Measurements from ENCODE around the gene LRRC32. TPM values are rescaled to one million over a fixed set of nuclear protein-coding genes. Genes with fewer than 3 reads are reported as not detected.

Gene LRRC32
- total and polyA plus RNA-seq, 10 of the 15 experiments (the other 5 are each of a cell fraction or from before 2014, with no cell fraction given), result 0.56 to 20.8 (median 7.4) TPM

GRCh38 chr11:76668362-76669155 lies 2.0 kb downstream of the LRRC32 start:
- no peak for ATAC-seq
- H3K4me3 ChIP-seq, result no peak overlapping the region
- peaks cover 69% of the 10 kb centered on the region for H3K4me1 ChIP-seq (ENCODE audit: control insufficient read depth, insufficient read depth, low read length)
- no peak overlapping the region for H3K9ac ChIP-seq (ENCODE audit: control insufficient read depth, insufficient read depth, low read length)
- no peak for DNase-seq (ENCODE audit: low read depth, low spot score)
- H3K27me3 ChIP-seq (replicated peaks in 1 of 2; ENCODE audit: control insufficient read depth in 2 of 2, insufficient read depth in 2 of 2, low read length in 1 of 2), result peaks cover 1 to 8% of the 10 kb centered on the region in 2 experiments; a peak in 2 of 4 replicates
- no peaks in the 10 kb centered on the region for H3K79me2 ChIP-seq (ENCODE audit: control insufficient read depth, insufficient read depth, low read length)
- no peak overlapping the region for H2AFZ ChIP-seq (ENCODE audit: control insufficient read depth, low read depth, low read length)
- peak overlapping the region; percentile 39 for H3K4me2 ChIP-seq (ENCODE audit: control insufficient read depth, insufficient read depth)
- ChIA-PET SMC1A (ENCODE audit: uncharacterized antibody, unreplicated experiment) (interaction anchor here (0.9 to 4.8 kb wide), 4 partner anchors 8 to 69 kb away, joined by 3 to 21 read pairs (median 6); no protein-coding TSS in a partner anchor), POLR2A (interaction anchor here (0.7 to 7.5 kb wide), 3 partner anchors 31 to 39 kb away, joined by 4 to 33 read pairs (median 6); no protein-coding TSS in a partner anchor), CTCF (interaction anchor here (4.1 to 17.2 kb wide), 3 partner anchors 38 to 68 kb away, joined by 13 to 273 read pairs (median 70); no protein-coding TSS in a partner anchor), RAD21 (ENCODE audit: unreplicated experiment) (interaction anchor here (1.3 to 14.5 kb wide), 3 partner anchors 8 to 70 kb away, joined by 3 to 187 read pairs (median 145); no protein-coding TSS in a partner anchor)
- no peak overlapping the region for H3K27ac ChIP-seq (ENCODE audit: control insufficient read depth, insufficient read depth)
- no peak for FAIRE-seq
- H4K20me1 ChIP-seq (ENCODE audit: control insufficient read depth, insufficient read depth), result no peaks in the 10 kb centered on the region
- TSS peak; percentile 62 for BruUV-seq (replicated peaks)
- H3K36me3 ChIP-seq (ENCODE audit: control insufficient read depth in 2 of 2, insufficient read depth in 2 of 2, low read length in 1 of 2), result no peaks in the 10 kb centered on the region
- in situ Hi-C loops (cut with MboI), result no loop called here
- no peaks in the 10 kb centered on the region for H3K9me3 ChIP-seq (replicated peaks; ENCODE audit: control insufficient read depth, insufficient read depth, low read length)
- intact Hi-C loops (cut with micrococcal nuclease; ENCODE audit: unreplicated experiment), result no loop called here
- 50% methylated on average over 3 of the region's 3 CpGs for WGBS (ENCODE audit: insufficient coverage, insufficient replicate concordance, low lambda C conversion rate, missing lambda C conversion rate)
- TF ChIP-seq E4F1 (IDR thresholded peaks at IDR 0.05; ENCODE audit: borderline replicate concordance, partially characterized antibody), result no peak
- TF ChIP-seq SMC3 (IDR thresholded peaks at IDR 0.05; ENCODE audit: borderline replicate concordance, low read length), result no peak
- no peak for TF ChIP-seq KDM1A (IDR thresholded peaks at IDR 0.05; ENCODE audit: borderline replicate concordance)
- TF ChIP-seq SPI1 (IDR thresholded peaks at IDR 0.05; ENCODE audit: borderline replicate concordance, insufficient read depth, low read depth, low read length), result no peak
- TF ChIP-seq CBX3 (IDR thresholded peaks at IDR 0.05; ENCODE audit: borderline replicate concordance, low read depth), result no peak
- TF ChIP-seq, protein P1, sequence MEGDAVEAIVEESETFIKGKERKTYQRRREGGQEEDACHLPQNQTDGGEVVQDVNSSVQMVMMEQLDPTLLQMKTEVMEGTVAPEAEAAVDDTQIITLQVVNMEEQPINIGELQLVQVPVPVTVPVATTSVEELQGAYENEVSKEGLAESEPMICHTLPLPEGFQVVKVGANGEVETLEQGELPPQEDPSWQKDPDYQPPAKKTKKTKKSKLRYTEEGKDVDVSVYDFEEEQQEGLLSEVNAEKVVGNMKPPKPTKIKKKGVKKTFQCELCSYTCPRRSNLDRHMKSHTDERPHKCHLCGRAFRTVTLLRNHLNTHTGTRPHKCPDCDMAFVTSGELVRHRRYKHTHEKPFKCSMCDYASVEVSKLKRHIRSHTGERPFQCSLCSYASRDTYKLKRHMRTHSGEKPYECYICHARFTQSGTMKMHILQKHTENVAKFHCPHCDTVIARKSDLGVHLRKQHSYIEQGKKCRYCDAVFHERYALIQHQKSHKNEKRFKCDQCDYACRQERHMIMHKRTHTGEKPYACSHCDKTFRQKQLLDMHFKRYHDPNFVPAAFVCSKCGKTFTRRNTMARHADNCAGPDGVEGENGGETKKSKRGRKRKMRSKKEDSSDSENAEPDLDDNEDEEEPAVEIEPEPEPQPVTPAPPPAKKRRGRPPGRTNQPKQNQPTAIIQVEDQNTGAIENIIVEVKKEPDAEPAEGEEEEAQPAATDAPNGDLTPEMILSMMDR (IDR thresholded peaks at IDR 0.05 in 2 of 3, conservative IDR thresholded peaks at IDR 0.05 in 1 of 3; ENCODE audit: control insufficient read depth in 2 of 3, extremely low read depth in 1 of 3, insufficient read depth in 1 of 3, low read depth in 3 of 3, low read length in 3 of 3), result no peak
- TF ChIP-seq, protein P2, sequence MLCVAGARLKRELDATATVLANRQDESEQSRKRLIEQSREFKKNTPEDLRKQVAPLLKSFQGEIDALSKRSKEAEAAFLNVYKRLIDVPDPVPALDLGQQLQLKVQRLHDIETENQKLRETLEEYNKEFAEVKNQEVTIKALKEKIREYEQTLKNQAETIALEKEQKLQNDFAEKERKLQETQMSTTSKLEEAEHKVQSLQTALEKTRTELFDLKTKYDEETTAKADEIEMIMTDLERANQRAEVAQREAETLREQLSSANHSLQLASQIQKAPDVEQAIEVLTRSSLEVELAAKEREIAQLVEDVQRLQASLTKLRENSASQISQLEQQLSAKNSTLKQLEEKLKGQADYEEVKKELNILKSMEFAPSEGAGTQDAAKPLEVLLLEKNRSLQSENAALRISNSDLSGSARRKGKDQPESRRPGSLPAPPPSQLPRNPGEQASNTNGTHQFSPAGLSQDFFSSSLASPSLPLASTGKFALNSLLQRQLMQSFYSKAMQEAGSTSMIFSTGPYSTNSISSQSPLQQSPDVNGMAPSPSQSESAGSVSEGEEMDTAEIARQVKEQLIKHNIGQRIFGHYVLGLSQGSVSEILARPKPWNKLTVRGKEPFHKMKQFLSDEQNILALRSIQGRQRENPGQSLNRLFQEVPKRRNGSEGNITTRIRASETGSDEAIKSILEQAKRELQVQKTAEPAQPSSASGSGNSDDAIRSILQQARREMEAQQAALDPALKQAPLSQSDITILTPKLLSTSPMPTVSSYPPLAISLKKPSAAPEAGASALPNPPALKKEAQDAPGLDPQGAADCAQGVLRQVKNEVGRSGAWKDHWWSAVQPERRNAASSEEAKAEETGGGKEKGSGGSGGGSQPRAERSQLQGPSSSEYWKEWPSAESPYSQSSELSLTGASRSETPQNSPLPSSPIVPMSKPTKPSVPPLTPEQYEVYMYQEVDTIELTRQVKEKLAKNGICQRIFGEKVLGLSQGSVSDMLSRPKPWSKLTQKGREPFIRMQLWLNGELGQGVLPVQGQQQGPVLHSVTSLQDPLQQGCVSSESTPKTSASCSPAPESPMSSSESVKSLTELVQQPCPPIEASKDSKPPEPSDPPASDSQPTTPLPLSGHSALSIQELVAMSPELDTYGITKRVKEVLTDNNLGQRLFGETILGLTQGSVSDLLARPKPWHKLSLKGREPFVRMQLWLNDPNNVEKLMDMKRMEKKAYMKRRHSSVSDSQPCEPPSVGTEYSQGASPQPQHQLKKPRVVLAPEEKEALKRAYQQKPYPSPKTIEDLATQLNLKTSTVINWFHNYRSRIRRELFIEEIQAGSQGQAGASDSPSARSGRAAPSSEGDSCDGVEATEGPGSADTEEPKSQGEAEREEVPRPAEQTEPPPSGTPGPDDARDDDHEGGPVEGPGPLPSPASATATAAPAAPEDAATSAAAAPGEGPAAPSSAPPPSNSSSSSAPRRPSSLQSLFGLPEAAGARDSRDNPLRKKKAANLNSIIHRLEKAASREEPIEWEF (IDR thresholded peaks at IDR 0.05; ENCODE audit: insufficient replicate concordance, low read depth, low read length), result no peak
- TF ChIP-seq, protein P3, sequence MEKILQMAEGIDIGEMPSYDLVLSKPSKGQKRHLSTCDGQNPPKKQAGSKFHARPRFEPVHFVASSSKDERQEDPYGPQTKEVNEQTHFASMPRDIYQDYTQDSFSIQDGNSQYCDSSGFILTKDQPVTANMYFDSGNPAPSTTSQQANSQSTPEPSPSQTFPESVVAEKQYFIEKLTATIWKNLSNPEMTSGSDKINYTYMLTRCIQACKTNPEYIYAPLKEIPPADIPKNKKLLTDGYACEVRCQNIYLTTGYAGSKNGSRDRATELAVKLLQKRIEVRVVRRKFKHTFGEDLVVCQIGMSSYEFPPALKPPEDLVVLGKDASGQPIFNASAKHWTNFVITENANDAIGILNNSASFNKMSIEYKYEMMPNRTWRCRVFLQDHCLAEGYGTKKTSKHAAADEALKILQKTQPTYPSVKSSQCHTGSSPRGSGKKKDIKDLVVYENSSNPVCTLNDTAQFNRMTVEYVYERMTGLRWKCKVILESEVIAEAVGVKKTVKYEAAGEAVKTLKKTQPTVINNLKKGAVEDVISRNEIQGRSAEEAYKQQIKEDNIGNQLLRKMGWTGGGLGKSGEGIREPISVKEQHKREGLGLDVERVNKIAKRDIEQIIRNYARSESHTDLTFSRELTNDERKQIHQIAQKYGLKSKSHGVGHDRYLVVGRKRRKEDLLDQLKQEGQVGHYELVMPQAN (conservative IDR thresholded peaks at IDR 0.05), result no peak
